Urinary bladder (tissue), 4 donors: ENCODE data around the gene PSMB11. TPM values are rescaled to one million over a fixed set of nuclear protein-coding genes. Genes with fewer than 3 reads are reported as not detected.

ENCODE experiments used
- DNase-seq: peaks from one replicate; pipeline ENCODE4 v3.0.0-alpha.2; 2015; ENCODE audit errors: extremely low spot score
- H3K27ac ChIP-seq: one replicate; pipeline ENCODE4 v1.5.1; 2013; ENCODE audit warnings: low read depth, mild to moderate bottlenecking, moderate library complexity
- H3K36me3 ChIP-seq: one replicate; pipeline ENCODE4 v1.6.1; 2013; ENCODE audit warnings: mild to moderate bottlenecking, moderate library complexity; ENCODE audit not compliant: insufficient read depth
- H3K4me1 ChIP-seq: one replicate; pipeline ENCODE4 v1.6.1; 2013; ENCODE audit warnings: mild to moderate bottlenecking, moderate library complexity; ENCODE audit not compliant: insufficient read depth
- H3K4me3 ChIP-seq: one replicate; pipeline ENCODE4 v1.5.1; 2013; ENCODE audit warnings: low read depth, low read length
- WGBS: extraction: QIAGEN DNeasy Blood & Tissue Kit; methylation state at CpG from one replicate; pipeline ENCODE4 v1.1.7; 2013; 5-methylcytosine and 5-hydroxymethylcytosine counted together
- polyA plus RNA-seq: library from polyadenylated mRNA; stranded (reverse); fragments of 200-250 nt; gene quantifications from one replicate; pipeline ENCODE4 v1.2.3, GENCODE V29; 2013
- total RNA-seq: library from RNA; depleted of rRNA; stranded (reverse); fragments of >200 nt; gene quantifications from one replicate; pipeline ENCODE4 v1.2.3, GENCODE V29; 2014
- donor health status: healthy with polysubstance abuse.
- donor health status: healthy.

The PSMB11 gene
- total and polyA plus RNA-seq, 2 donors = not detected

GRCh38 chr14:23085458-23085857 is 43.4 kb downstream of the PSMB11 start:
- Histone ChIP-seq H3K27ac (no peak overlapping the region), H3K4me1 (no peaks in the 10 kb centered on the region), H3K4me3 (no peak overlapping the region), H3K36me3 (peaks cover 17% of the 10 kb centered on the region)
- DNase-seq = no peak
- WGBS = 70% methylated on average over 3 of the region's 3 CpGs

- WGBS = 79% methylated on average over 1 of the region's 1 CpG
- Histone ChIP-seq H3K4me1 (no peaks in the 10 kb centered on the region), H3K4me3 (no peak overlapping the region), H3K27ac (no peak overlapping the region), H3K36me3 (peaks cover 13% of the 10 kb centered on the region)
- no peak for DNase-seq
Measured at GRCh38 chr14:23086565-23086964, 44.6 kb downstream of the PSMB11 start.

GRCh38 chr14:23089498-23090253 is 47.7 kb downstream of the PSMB11 start:
- WGBS = 89% methylated on average over 12 of the region's 12 CpGs
- Histone ChIP-seq H3K27ac (no peak overlapping the region), H3K4me1 (no peaks in the 10 kb centered on the region), H3K36me3 (peaks cover 10% of the 10 kb centered on the region), H3K4me3 (no peak overlapping the region)
- no peak for DNase-seq

- no peaks in the 10 kb centered on the region for H3K4me1 ChIP-seq
- 75% methylated on average over 4 of the region's 4 CpGs for WGBS
- H3K36me3 ChIP-seq = peaks cover 7% of the 10 kb centered on the region
Measured at GRCh38 chr14:23090254-23090636, 48.2 kb downstream of the PSMB11 start.

GRCh38 chr14:23091294-23092225 is 49.5 kb downstream of the PSMB11 start:
- Histone ChIP-seq H3K27ac (no peak overlapping the region), H3K4me3 (no peak overlapping the region), H3K4me1 (no peaks in the 10 kb centered on the region), H3K36me3 (peaks cover 2% of the 10 kb centered on the region)
- DNase-seq = no peak
- 87% methylated on average over 12 of the region's 12 CpGs for WGBS

More at GRCh38 chr14:23090254-23090636, 48.2 kb downstream of the PSMB11 start:
- no peak for DNase-seq
- no peak overlapping the region for H3K27ac ChIP-seq
- H3K4me3 ChIP-seq = no peak overlapping the region

- WGBS = 67% methylated on average over 2 of the region's 2 CpGs
- no peak for DNase-seq
- Histone ChIP-seq H3K36me3 (no peaks in the 10 kb centered on the region), H3K4me1 (no peaks in the 10 kb centered on the region), H3K27ac (no peak overlapping the region), H3K4me3 (no peak overlapping the region)
Measured at GRCh38 chr14:23093104-23093503, 51.1 kb downstream of the PSMB11 start.

GRCh38 chr14:23093526-23093925 is 51.5 kb downstream of the PSMB11 start:
- 78% methylated on average over 2 of the region's 2 CpGs for WGBS
- no peak for DNase-seq
- no peak overlapping the region for H3K27ac ChIP-seq
- H3K4me1 ChIP-seq = no peaks in the 10 kb centered on the region
- H3K36me3 ChIP-seq = no peaks in the 10 kb centered on the region
- peak overlapping the region; percentile 74 for H3K4me3 ChIP-seq

Other genes starting within 250 kb of the PSMB11 start
- 9.3 TPM for gene SLC7A7, start 226.8 kb upstream of the PSMB11 start, total RNA-seq
- 12.8 TPM for gene SLC7A7, start 226.8 kb upstream of the PSMB11 start, polyA plus RNA-seq
- gene MRPL52, start 212.3 kb upstream of the PSMB11 start, total RNA-seq = 21.5 TPM
- 77.0 TPM for gene MRPL52, start 212.3 kb upstream of the PSMB11 start, polyA plus RNA-seq
- gene MMP14, start 205.6 kb upstream of the PSMB11 start, total RNA-seq = 120 TPM
- gene MMP14, start 205.6 kb upstream of the PSMB11 start, polyA plus RNA-seq = 189 TPM
- gene LRP10, start 170.5 kb upstream of the PSMB11 start, total RNA-seq = 22.1 TPM
- 195 TPM for gene LRP10, start 170.5 kb upstream of the PSMB11 start, polyA plus RNA-seq
- 0.16 TPM for gene REM2, start 159.0 kb upstream of the PSMB11 start, total RNA-seq
- 0.38 TPM for gene REM2, start 159.0 kb upstream of the PSMB11 start, polyA plus RNA-seq
- gene RBM23, start 123.1 kb upstream of the PSMB11 start, total RNA-seq = 101 TPM
- 65.0 TPM for gene RBM23, start 123.1 kb upstream of the PSMB11 start, polyA plus RNA-seq
- gene PRMT5, start 112.8 kb upstream of the PSMB11 start, total RNA-seq = 39.8 TPM
- gene PRMT5, start 112.8 kb upstream of the PSMB11 start, polyA plus RNA-seq = 49.3 TPM
- gene HAUS4, start 85.1 kb upstream of the PSMB11 start, total RNA-seq = 42.2 TPM
- 44.1 TPM for gene HAUS4, start 85.1 kb upstream of the PSMB11 start, polyA plus RNA-seq
- 28.0 TPM for gene AJUBA, start 59.7 kb upstream of the PSMB11 start, total RNA-seq
- 6.6 TPM for gene AJUBA, start 59.7 kb upstream of the PSMB11 start, polyA plus RNA-seq
- gene C14orf93, start 32.1 kb upstream of the PSMB11 start, total RNA-seq = 10.4 TPM
- gene C14orf93, start 32.1 kb upstream of the PSMB11 start, polyA plus RNA-seq = 14.5 TPM
- 70.3 TPM for gene PSMB5, start 7.3 kb upstream of the PSMB11 start, total RNA-seq
- gene PSMB5, start 7.3 kb upstream of the PSMB11 start, polyA plus RNA-seq = 135 TPM
- gene CDH24, start 15.3 kb downstream of the PSMB11 start, total RNA-seq = 6.4 TPM
- 4.4 TPM for gene CDH24, start 15.3 kb downstream of the PSMB11 start, polyA plus RNA-seq
- gene ACIN1, start 52.9 kb downstream of the PSMB11 start, total RNA-seq = 87.9 TPM
- 82.2 TPM for gene ACIN1, start 52.9 kb downstream of the PSMB11 start, polyA plus RNA-seq
- 37.2 TPM for gene C14orf119, start 53.3 kb downstream of the PSMB11 start, total RNA-seq
- 51.8 TPM for gene C14orf119, start 53.3 kb downstream of the PSMB11 start, polyA plus RNA-seq
- gene CIROP, start 62.8 kb downstream of the PSMB11 start, total RNA-seq = not detected
- not detected for gene CIROP, start 62.8 kb downstream of the PSMB11 start, polyA plus RNA-seq
- gene CEBPE, start 77.0 kb downstream of the PSMB11 start, total RNA-seq = not detected
- 0.06 TPM for gene CEBPE, start 77.0 kb downstream of the PSMB11 start, polyA plus RNA-seq
- gene SLC7A8, start 141.4 kb downstream of the PSMB11 start, total RNA-seq = 8.4 TPM
- gene SLC7A8, start 141.4 kb downstream of the PSMB11 start, polyA plus RNA-seq = 35.5 TPM
- gene RNF212B, start 195.7 kb downstream of the PSMB11 start, total RNA-seq = not detected
- gene RNF212B, start 195.7 kb downstream of the PSMB11 start, polyA plus RNA-seq = 0.41 TPM
- gene HOMEZ, start 243.9 kb downstream of the PSMB11 start, total RNA-seq = 7.9 TPM
- 12.4 TPM for gene HOMEZ, start 243.9 kb downstream of the PSMB11 start, polyA plus RNA-seq